ENCODE data around the gene ENPP3. TPM values are rescaled to one million over a fixed set of nuclear protein-coding genes. Genes with fewer than 3 reads are reported as not detected.

Gene ENPP3
- polyA plus RNA-seq, 1 of the 3 experiments (the other 2 are of a cell fraction) = not detected

GRCh38 chr6:131655387-131655786, 18.3 kb downstream of the ENPP3 start:
- no peak for DNase-seq
- peaks cover 5% of the 10 kb centered on the region; the same call in 1 of the 2 replicates for H3K27me3 ChIP-seq (ENCODE audit: insufficient read depth)
- TF ChIP-seq TCF12 (IDR thresholded peaks at IDR 0.05) = no peak
- no peak for TF ChIP-seq SMC3 (IDR thresholded peaks at IDR 0.05; ENCODE audit: low read depth, low read length)
- TF ChIP-seq MEF2A (IDR thresholded peaks at IDR 0.05; ENCODE audit: borderline replicate concordance, low read depth) = no peak
- TF ChIP-seq, protein P1, sequence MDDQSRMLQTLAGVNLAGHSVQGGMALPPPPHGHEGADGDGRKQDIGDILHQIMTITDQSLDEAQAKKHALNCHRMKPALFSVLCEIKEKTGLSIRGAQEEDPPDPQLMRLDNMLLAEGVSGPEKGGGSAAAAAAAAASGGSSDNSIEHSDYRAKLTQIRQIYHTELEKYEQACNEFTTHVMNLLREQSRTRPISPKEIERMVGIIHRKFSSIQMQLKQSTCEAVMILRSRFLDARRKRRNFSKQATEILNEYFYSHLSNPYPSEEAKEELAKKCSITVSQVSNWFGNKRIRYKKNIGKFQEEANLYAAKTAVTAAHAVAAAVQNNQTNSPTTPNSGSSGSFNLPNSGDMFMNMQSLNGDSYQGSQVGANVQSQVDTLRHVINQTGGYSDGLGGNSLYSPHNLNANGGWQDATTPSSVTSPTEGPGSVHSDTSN (IDR thresholded peaks at IDR 0.05) = no peak
- TF ChIP-seq, protein P2, sequence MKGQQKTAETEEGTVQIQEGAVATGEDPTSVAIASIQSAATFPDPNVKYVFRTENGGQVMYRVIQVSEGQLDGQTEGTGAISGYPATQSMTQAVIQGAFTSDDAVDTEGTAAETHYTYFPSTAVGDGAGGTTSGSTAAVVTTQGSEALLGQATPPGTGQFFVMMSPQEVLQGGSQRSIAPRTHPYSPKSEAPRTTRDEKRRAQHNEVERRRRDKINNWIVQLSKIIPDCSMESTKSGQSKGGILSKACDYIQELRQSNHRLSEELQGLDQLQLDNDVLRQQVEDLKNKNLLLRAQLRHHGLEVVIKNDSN (IDR thresholded peaks at IDR 0.05; ENCODE audit: borderline replicate concordance, low read depth) = no peak
- no peak for TF ChIP-seq GABPA (IDR thresholded peaks at IDR 0.05; ENCODE audit: low read depth)
- TF ChIP-seq FOSL2 (IDR thresholded peaks at IDR 0.05; ENCODE audit: borderline replicate concordance, low read depth) = no peak
- TF ChIP-seq ELF1 (IDR thresholded peaks at IDR 0.05) = no peak
- no peak for TF ChIP-seq ZBTB33 (IDR thresholded peaks at IDR 0.05; ENCODE audit: borderline replicate concordance, low read depth)
- no peak for TF ChIP-seq POLR2AphosphoS5 (IDR thresholded peaks at IDR 0.05; ENCODE audit: low read depth, low read length)
- no peak for TF ChIP-seq NFIC (IDR thresholded peaks at IDR 0.05; ENCODE audit: borderline replicate concordance)
- TF ChIP-seq REST (IDR thresholded peaks at IDR 0.05; ENCODE audit: low read depth, low read length) = no peak
- no peak for TF ChIP-seq RCOR1 (IDR thresholded peaks at IDR 0.05; ENCODE audit: low read length)
- no peak for TF ChIP-seq FOXM1 (IDR thresholded peaks at IDR 0.05; ENCODE audit: low read depth)
- no peak for TF ChIP-seq RAD21 (IDR thresholded peaks at IDR 0.05; ENCODE audit: low read length)
- no peaks in the 10 kb centered on the region for H3K79me2 ChIP-seq (ENCODE audit: insufficient read depth)
- no peak overlapping the region for H3K4me2 ChIP-seq
- H3K27ac ChIP-seq (ENCODE audit: low read depth in 2 of 2, low read length in 1 of 2) = no peak overlapping the region
- no peaks in the 10 kb centered on the region for H3K9me3 ChIP-seq
- no peaks in the 10 kb centered on the region for H3F3A ChIP-seq (replicated peaks; ENCODE audit: insufficient read depth)
- no peaks in the 10 kb centered on the region for H4K20me1 ChIP-seq (ENCODE audit: insufficient read depth)
- POLR2A ChIA-PET = no interaction called here
- CTCF ChIA-PET = interaction anchor here (1.3 kb wide), 1 partner anchor 40 kb away, joined by 3 read pairs; no protein-coding TSS in a partner anchor
- no peaks in the 10 kb centered on the region for H3K9me2 ChIP-seq
- no peak overlapping the region for H3K9ac ChIP-seq
- H3K4me1 ChIP-seq (ENCODE audit: control insufficient read depth in 1 of 2, insufficient read depth in 2 of 2, low read depth in 1 of 2, low read length in 1 of 2) = no peaks in the 10 kb centered on the region
- H2AFZ ChIP-seq (ENCODE audit: low read depth) = no peak overlapping the region
- H3K4me3 ChIP-seq (ENCODE audit: low read depth in 2 of 2, low read length in 1 of 2) = no peak overlapping the region
- 6% methylated on average over 3 of the region's 3 CpGs for WGBS (ENCODE audit: low lambda C conversion rate)
- no peaks in the 10 kb centered on the region for H3K36me3 ChIP-seq (replicated peaks in 1 of 2; ENCODE audit: control insufficient read depth in 1 of 2, insufficient read depth in 2 of 2, low read length in 1 of 2)
